ENCODE measurements around the gene FAM168A. TPM values are rescaled to one million over a fixed set of nuclear protein-coding genes. Genes with fewer than 3 reads are reported as not detected.

The FAM168A gene
- total RNA-seq, 1 donor from 2014 or later, result 13.0 TPM

DNA sequence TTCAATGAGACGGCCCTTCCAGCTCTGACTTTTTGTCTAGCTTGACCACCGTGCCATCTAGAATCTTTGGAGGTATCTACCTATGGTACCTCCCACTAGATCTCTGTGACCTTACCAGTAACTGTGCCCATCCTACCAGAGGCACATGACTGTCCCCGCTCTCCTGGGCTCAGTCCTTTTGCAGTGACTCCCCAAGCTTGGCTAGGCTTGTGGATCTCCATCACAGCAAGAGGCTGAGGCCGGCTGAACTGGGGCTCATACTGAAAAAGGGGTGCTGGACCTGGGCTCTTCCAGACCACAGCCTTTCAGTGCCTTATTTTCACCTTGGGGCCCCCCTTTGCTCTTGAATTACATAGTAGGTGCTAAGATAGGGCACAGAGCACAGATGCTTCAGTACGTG lies 194.4 kb downstream of the FAM168A start:
- Histone ChIP-seq H3K27ac (ENCODE audit: low read depth, low read length) (peak overlapping the region; percentile 47), H3K27me3 (ENCODE audit: control insufficient read depth in 3 of 3, insufficient read depth in 3 of 3, low read length in 3 of 3) (no peaks in the 10 kb centered on the region), H3K4me1 (ENCODE audit: control insufficient read depth in 3 of 3, insufficient read depth in 3 of 3, low read length in 3 of 3) (peaks cover 10 to 17% (median 10%) of the 10 kb centered on the region in 3 donors), H3K4me3 (ENCODE audit: low read length in 3 of 3) (no peak overlapping the region), H3K9me3 (ENCODE audit: control insufficient read depth in 3 of 3, low read length in 3 of 3) (no peaks in the 10 kb centered on the region), H3K36me3 (ENCODE audit: control insufficient read depth in 3 of 3, insufficient read depth in 3 of 3, low read length in 3 of 3) (peaks cover 9 to 22% (median 14%) of the 10 kb centered on the region in 3 donors), H3K9ac (ENCODE audit: low read depth in 1 of 3, low read length in 3 of 3) (no peak overlapping the region)

DNA sequence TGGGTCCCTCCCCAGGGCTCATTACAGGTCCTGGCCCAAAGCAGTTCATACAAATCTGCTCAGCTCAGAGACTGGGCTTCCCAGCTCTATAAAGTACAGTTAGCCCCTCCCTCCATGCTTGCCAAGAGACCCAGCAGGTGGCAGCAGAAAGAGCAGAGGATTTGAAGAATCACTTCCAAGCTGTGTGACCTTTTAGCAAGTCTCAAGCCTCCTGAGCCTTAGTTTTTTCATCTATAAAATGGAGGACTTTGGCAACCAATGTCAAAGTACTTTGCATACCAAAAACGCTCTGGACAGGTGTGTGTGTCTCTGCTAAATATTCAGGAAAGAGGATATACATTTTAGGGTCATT lies 195.1 kb downstream of the FAM168A start:
- no peak overlapping the region for H3K4me3 ChIP-seq (ENCODE audit: low read length in 3 of 3)
- peaks cover 9 to 18% (median 14%) of the 10 kb centered on the region in 3 donors for H3K36me3 ChIP-seq (ENCODE audit: control insufficient read depth in 3 of 3, insufficient read depth in 3 of 3, low read length in 3 of 3)
- peaks cover 12 to 20% (median 17%) of the 10 kb centered on the region in 3 donors for H3K4me1 ChIP-seq (ENCODE audit: control insufficient read depth in 3 of 3, insufficient read depth in 3 of 3, low read length in 3 of 3)
- H3K9me3 ChIP-seq (ENCODE audit: control insufficient read depth in 3 of 3, low read length in 3 of 3), result no peaks in the 10 kb centered on the region
- H3K9ac ChIP-seq (ENCODE audit: low read depth in 1 of 3, low read length in 3 of 3), result no peak overlapping the region
- H3K27me3 ChIP-seq (ENCODE audit: control insufficient read depth in 3 of 3, insufficient read depth in 3 of 3, low read length in 3 of 3), result no peaks in the 10 kb centered on the region
- H3K27ac ChIP-seq (ENCODE audit: low read depth, low read length), result no peak overlapping the region

DNA sequence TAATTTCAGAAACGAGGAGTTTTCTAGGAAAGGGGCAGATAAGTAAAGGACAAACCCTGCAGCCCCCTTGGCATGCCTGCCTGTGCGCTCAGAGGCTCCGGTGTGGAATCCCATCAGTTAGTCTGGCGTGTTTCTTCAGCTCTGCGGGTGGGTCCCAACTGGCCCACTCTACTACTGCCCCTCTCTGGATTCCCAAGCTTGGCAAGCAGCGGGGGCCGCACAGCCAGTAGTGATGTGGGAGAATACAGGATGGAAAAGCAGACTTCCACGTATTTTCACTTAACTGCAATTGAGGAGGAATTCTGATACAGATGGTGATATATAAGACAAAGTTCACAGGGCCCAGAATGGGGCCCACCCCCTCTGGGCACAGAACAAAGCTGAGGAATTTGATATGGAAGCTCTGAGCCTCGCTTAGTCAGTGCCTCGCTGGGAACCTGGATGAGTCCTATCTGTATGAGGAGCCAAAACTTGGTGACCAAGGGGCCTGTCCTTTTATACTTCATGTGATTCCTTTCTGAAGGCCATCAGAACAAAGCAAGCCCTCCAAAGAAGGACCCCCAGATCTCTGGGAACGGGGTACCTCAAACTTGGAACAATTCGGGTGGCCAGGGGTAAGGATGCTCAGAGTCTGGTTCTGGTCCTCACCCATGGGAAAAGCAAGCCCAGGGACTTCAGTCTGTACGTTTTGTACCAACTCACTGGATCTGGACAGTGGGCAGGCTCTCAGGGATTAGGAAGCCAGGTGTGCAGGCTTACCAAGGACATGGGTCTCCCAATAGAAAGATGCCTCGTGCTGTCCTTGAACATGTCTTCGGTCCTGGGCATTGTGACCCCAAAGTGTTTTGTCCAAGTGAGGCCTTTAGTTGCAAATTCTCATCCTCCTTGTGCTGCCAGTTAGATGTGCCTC lies 195.7 kb downstream of the FAM168A start:
- Histone ChIP-seq H3K27me3 (ENCODE audit: control insufficient read depth in 3 of 3, insufficient read depth in 3 of 3, low read length in 3 of 3) (no peaks in the 10 kb centered on the region), H3K4me3 (ENCODE audit: low read length in 3 of 3) (no peak overlapping the region), H3K4me1 (ENCODE audit: control insufficient read depth in 3 of 3, insufficient read depth in 3 of 3, low read length in 3 of 3) (peaks cover 13 to 22% (median 21%) of the 10 kb centered on the region in 3 donors), H3K27ac (ENCODE audit: low read depth, low read length) (no peak overlapping the region), H3K9me3 (ENCODE audit: control insufficient read depth in 3 of 3, low read length in 3 of 3) (no peaks in the 10 kb centered on the region), H3K9ac (ENCODE audit: low read depth in 1 of 3, low read length in 3 of 3) (no peak overlapping the region), H3K36me3 (ENCODE audit: control insufficient read depth in 3 of 3, insufficient read depth in 3 of 3, low read length in 3 of 3) (peaks cover 5 to 17% (median 10%) of the 10 kb centered on the region in 3 donors)

DNA sequence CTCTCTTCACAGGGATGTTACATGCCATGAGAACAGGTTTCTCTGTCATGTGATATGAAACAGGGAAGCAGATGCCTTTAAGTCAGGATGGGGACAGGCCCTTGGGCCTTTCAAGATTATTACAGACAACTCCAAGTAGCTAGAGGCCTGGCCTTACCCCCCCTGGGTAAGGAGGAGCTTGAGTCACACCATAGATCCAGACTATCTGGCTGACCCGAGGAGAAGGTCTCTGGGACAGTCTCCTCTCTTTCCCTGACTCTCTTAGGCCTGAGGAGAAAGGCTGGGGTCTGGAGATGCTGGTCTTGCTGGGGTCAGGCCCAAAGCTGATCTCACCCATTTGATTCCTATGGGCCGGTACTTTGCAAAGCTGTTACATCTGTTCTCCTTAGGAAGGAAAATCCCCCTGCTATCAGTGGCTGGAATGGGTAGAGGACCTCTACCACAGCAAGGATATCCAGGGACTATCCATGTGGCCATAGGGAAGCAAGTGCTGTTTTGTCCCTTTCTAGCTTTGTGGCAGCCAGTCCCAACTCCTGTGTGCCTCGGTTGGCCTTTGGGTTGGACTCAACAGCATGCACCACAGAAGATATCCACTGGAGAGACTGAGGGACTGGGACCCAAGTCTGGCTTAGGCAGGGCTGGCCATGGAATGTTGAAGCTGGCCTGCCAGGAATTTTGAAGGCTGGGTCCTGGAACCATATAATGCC lies 196.5 kb downstream of the FAM168A start:
- Histone ChIP-seq H3K9me3 (ENCODE audit: control insufficient read depth in 3 of 3, low read length in 3 of 3) (no peaks in the 10 kb centered on the region), H3K27ac (ENCODE audit: low read depth, low read length) (no peak overlapping the region), H3K9ac (ENCODE audit: low read depth in 1 of 3, low read length in 3 of 3) (no peak overlapping the region), H3K4me3 (ENCODE audit: low read length in 3 of 3) (no peak overlapping the region), H3K4me1 (ENCODE audit: control insufficient read depth in 3 of 3, insufficient read depth in 3 of 3, low read length in 3 of 3) (peaks cover 16 to 30% (median 29%) of the 10 kb centered on the region in 3 donors), H3K36me3 (ENCODE audit: control insufficient read depth in 3 of 3, insufficient read depth in 3 of 3, low read length in 3 of 3) (peaks cover 2 to 16% (median 10%) of the 10 kb centered on the region in 3 donors), H3K27me3 (ENCODE audit: control insufficient read depth in 3 of 3, insufficient read depth in 3 of 3, low read length in 3 of 3) (no peaks in the 10 kb centered on the region)

DNA sequence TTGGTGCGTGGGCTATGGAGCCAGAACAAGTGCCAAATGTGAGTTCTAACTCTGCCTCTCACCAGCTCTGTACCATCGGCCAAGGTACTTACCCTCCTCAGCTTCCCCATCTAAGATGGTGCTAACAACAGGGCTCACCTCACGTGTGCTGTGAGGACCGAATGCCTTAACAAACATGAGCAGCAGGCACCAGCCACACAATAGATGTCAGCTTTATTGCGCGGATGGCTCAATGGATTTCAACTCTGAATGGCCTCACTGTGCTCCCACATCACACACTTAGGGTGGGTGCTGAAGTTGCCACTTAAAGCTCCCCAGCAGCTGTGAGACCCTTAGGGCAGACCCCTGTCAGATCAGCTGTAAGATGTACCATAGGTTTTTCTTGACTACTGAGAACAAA lies 197.6 kb downstream of the FAM168A start:
- Histone ChIP-seq H3K4me3 (ENCODE audit: low read length in 3 of 3) (no peak overlapping the region), H3K36me3 (ENCODE audit: control insufficient read depth in 3 of 3, insufficient read depth in 3 of 3, low read length in 3 of 3) (peaks cover 3 to 8% (median 5%) of the 10 kb centered on the region in 3 donors), H3K9me3 (ENCODE audit: control insufficient read depth in 3 of 3, low read length in 3 of 3) (no peaks in the 10 kb centered on the region), H3K4me1 (ENCODE audit: control insufficient read depth in 3 of 3, insufficient read depth in 3 of 3, low read length in 3 of 3) (peaks cover 16 to 39% (median 34%) of the 10 kb centered on the region in 3 donors), H3K9ac (ENCODE audit: low read depth in 1 of 3, low read length in 3 of 3) (no peak overlapping the region), H3K27ac (ENCODE audit: low read depth, low read length) (no peak overlapping the region), H3K27me3 (ENCODE audit: control insufficient read depth in 3 of 3, insufficient read depth in 3 of 3, low read length in 3 of 3) (no peaks in the 10 kb centered on the region)

DNA sequence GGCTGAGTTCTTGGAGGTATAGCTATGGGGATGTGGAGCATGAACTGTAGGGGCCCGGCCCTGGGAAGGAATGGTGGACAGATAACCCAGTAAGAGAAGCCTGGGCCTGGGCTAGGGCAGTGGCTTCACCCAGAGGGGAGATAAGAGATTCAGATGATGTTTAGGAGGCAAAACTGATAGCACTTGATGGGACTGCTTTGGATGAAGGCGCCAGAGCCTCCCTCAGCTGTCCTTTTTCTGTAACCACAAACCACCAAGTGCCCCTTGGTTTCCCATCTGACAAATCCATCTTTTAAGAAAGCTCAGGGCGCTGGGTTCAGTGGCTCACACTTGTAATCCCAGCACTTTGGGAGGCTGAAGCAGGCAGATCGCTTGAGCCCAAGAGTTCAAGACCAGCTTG lies 198.3 kb downstream of the FAM168A start:
- Histone ChIP-seq H3K9me3 (ENCODE audit: control insufficient read depth in 3 of 3, low read length in 3 of 3) (no peaks in the 10 kb centered on the region), H3K36me3 (ENCODE audit: control insufficient read depth in 3 of 3, insufficient read depth in 3 of 3, low read length in 3 of 3) (peaks cover 4 to 7% (median 6%) of the 10 kb centered on the region in 3 donors), H3K27me3 (ENCODE audit: control insufficient read depth in 3 of 3, insufficient read depth in 3 of 3, low read length in 3 of 3) (no peaks in the 10 kb centered on the region), H3K4me1 (ENCODE audit: control insufficient read depth in 3 of 3, insufficient read depth in 3 of 3, low read length in 3 of 3) (peaks cover 16 to 39% (median 33%) of the 10 kb centered on the region in 3 donors), H3K4me3 (ENCODE audit: low read length in 3 of 3) (no peak overlapping the region), H3K27ac (ENCODE audit: low read depth, low read length) (no peak overlapping the region), H3K9ac (ENCODE audit: low read depth in 1 of 3, low read length in 3 of 3) (no peak overlapping the region)

DNA sequence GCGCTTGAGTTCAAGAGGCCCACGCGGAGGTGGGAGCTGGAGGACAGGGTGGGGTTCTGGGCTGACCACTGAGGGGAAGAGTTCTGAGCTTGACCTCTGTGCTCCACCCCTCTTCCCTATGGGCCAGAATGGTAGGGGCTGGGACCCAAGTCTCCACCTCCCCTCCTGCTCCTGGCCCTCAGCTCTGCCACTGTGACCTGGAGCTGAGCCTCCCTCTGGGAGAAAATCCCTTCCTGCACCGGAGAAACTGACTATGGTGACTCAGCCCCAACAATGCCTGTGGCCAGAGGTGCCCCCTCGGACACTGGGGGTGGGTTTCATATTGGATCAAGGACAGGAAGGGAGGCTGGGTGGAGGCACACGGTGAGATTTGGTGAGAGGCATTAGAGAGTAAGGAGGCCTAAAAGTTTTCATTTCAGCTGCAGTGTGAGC lies 198.7 kb downstream of the FAM168A start:
- Histone ChIP-seq H3K9me3 (ENCODE audit: control insufficient read depth in 3 of 3, low read length in 3 of 3) (no peaks in the 10 kb centered on the region), H3K27me3 (ENCODE audit: control insufficient read depth in 3 of 3, insufficient read depth in 3 of 3, low read length in 3 of 3) (no peaks in the 10 kb centered on the region), H3K9ac (ENCODE audit: low read depth in 1 of 3, low read length in 3 of 3) (no peak overlapping the region), H3K4me1 (ENCODE audit: control insufficient read depth in 3 of 3, insufficient read depth in 3 of 3, low read length in 3 of 3) (peaks cover 16 to 39% (median 33%) of the 10 kb centered on the region in 3 donors), H3K27ac (ENCODE audit: low read depth, low read length) (no peak overlapping the region), H3K36me3 (ENCODE audit: control insufficient read depth in 3 of 3, insufficient read depth in 3 of 3, low read length in 3 of 3) (peaks cover 4 to 10% (median 7%) of the 10 kb centered on the region in 3 donors), H3K4me3 (ENCODE audit: low read length in 3 of 3) (no peak overlapping the region)

DNA sequence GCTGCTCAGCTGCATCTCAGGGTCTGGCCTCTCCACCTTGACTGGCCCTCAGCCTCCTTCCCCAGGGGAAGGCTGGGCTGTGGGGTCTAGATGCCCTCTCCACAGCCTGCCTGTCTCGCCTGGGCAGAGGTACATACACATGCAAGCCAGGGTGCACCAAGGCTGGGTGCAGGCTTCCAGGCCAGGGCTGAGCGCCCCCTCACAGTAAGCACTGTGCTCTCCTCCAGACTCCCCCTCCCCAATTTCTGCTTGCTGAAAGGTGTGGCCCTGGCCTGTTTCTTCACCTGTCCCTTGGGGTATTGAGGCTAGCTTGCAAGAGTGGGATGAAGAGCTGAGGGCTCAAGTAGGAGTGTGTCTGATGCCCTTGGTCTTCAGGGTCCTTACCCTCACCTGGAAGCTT lies 199.2 kb downstream of the FAM168A start:
- Histone ChIP-seq H3K4me3 (ENCODE audit: low read length in 3 of 3) (no peak overlapping the region), H3K4me1 (ENCODE audit: control insufficient read depth in 3 of 3, insufficient read depth in 3 of 3, low read length in 3 of 3) (peaks cover 16 to 40% (median 32%) of the 10 kb centered on the region in 3 donors), H3K27me3 (ENCODE audit: control insufficient read depth in 3 of 3, insufficient read depth in 3 of 3, low read length in 3 of 3) (no peaks in the 10 kb centered on the region), H3K27ac (ENCODE audit: low read depth, low read length) (no peak overlapping the region), H3K36me3 (ENCODE audit: control insufficient read depth in 3 of 3, insufficient read depth in 3 of 3, low read length in 3 of 3) (peaks cover 4 to 11% (median 7%) of the 10 kb centered on the region in 3 donors), H3K9ac (ENCODE audit: low read depth in 1 of 3, low read length in 3 of 3) (no peak overlapping the region), H3K9me3 (ENCODE audit: control insufficient read depth in 3 of 3, low read length in 3 of 3) (no peaks in the 10 kb centered on the region)

DNA sequence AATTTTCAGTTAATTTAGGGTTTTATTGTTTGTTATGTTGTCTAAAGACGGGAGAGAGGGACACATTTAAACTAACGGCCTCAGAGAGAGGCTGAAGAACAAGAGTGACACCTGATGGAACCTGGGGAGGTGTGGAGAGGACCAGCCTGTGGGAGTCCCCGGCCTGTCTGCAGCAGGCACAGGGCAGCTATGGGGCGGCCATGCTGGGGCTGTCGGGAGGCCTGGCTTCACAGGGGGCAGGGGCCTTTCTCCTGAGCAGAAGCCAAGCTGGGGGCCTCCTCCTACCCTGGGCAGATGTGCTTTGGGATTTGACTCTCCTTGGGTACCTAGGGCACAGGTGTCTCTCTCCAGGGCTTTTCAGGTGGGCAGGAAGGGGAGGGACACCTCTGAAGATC lies 199.8 kb downstream of the FAM168A start:
- no peak overlapping the region for H3K9ac ChIP-seq (ENCODE audit: low read depth in 1 of 3, low read length in 3 of 3)
- no peak overlapping the region for H3K4me3 ChIP-seq (ENCODE audit: low read length in 3 of 3)
- H3K27ac ChIP-seq (ENCODE audit: low read depth, low read length), result no peak overlapping the region
- H3K9me3 ChIP-seq (ENCODE audit: control insufficient read depth in 3 of 3, low read length in 3 of 3), result no peaks in the 10 kb centered on the region
- H3K36me3 ChIP-seq (ENCODE audit: control insufficient read depth in 3 of 3, insufficient read depth in 3 of 3, low read length in 3 of 3), result peaks cover 4 to 13% (median 7%) of the 10 kb centered on the region in 3 donors
- H3K4me1 ChIP-seq (ENCODE audit: control insufficient read depth in 3 of 3, insufficient read depth in 3 of 3, low read length in 3 of 3), result peaks cover 20 to 45% (median 36%) of the 10 kb centered on the region in 3 donors
- H3K27me3 ChIP-seq (ENCODE audit: control insufficient read depth in 3 of 3, insufficient read depth in 3 of 3, low read length in 3 of 3), result no peaks in the 10 kb centered on the region
